B cell (primary cell): ENCODE results near the gene SHC3. TPM values are rescaled to one million over a fixed set of nuclear protein-coding genes. Genes with fewer than 3 reads are reported as not detected.
"Not testable (repeated sequence)": the region's sequence is repeated elsewhere in the genome, so short reads cannot be mapped to it uniquely, and the experiment has no call there.

Source experiments
- ATAC-seq: fragments of 200-7000 bp; cut with Tn5 transposase; one replicate; pipeline ENCODE4 v1.10.0; 2021; ENCODE audit warnings: low read depth, mild to moderate bottlenecking, moderate number of reproducible peaks, moderate library complexity
- CTCF ChIA-PET: fragments of 350-600 bp; sonication (Branson Sonifier 250); formaldehyde crosslinking; loops from one replicate; lab custom pipeline; 2021; ENCODE audit warnings: antibody characterized with exemption, inconsistent platforms; lab: Charles Lee
- POLR2A ChIA-PET: fragments of 350-600 bp; sonication (Branson Sonifier 250); formaldehyde crosslinking; loops from one replicate; lab custom pipeline; 2021; ENCODE audit warnings: antibody characterized with exemption; lab: Charles Lee
- DNase-seq: peaks from one replicate; pipeline ENCODE4 v3.0.0; 2013
- H2AFZ ChIP-seq: 2 replicates; pipeline ENCODE4 v1.6.1; 2012; ENCODE audit warnings: mild to moderate bottlenecking, low read depth, low read length; ENCODE audit not compliant: insufficient read depth, poor library complexity, severe bottlenecking
- H3K27ac ChIP-seq, 2 donors: 1 replicate in 1 of 2; 2 replicates in 1 of 2; pipeline ENCODE4 v1.5.1; 2012 to 2013; ENCODE audit warnings: low read length in 2 of 2, mild to moderate bottlenecking in 2 of 2, moderate library complexity in 1 of 2
- H3K27me3 ChIP-seq, 4 experiments: fragments of 200-600 bp in 1 of 4; sonication (generic) in 1 of 4; replicated peaks in 1 of 4; 1 replicate in 2 of 4; 2 replicates in 2 of 4; pipeline versions ENCODE4 v1.6.1 to v1.7.0; 2013 to 2016; ENCODE audit warnings: low read length in 3 of 4, mild to moderate bottlenecking in 2 of 4, mixed read lengths in 1 of 4, moderate library complexity in 1 of 4; ENCODE audit not compliant: insufficient read depth in 4 of 4, control insufficient read depth in 3 of 4; ENCODE audit errors: control extremely low read depth in 1 of 4
- H3K36me3 ChIP-seq, 2 experiments: replicated peaks in 1 of 2; 1 replicate in 1 of 2; 2 replicates in 1 of 2; pipeline versions ENCODE4 v1.6.1 to v1.7.1; 2013; ENCODE audit warnings: low read length in 1 of 2; ENCODE audit not compliant: insufficient read depth in 2 of 2, control insufficient read depth in 1 of 2; ENCODE audit errors: control extremely low read depth in 1 of 2, extremely low read depth in 1 of 2
- H3K4me1 ChIP-seq, 2 donors: fragments of 200-600 bp in 1 of 2; sonication (generic) in 1 of 2; 1 replicate in 1 of 2; 2 replicates in 1 of 2; pipeline versions ENCODE4 v1.5.1 to v1.6.1; 2013 to 2017; ENCODE audit warnings: low read length in 2 of 2; ENCODE audit not compliant: control insufficient read depth in 2 of 2, insufficient read depth in 2 of 2
- H3K4me2 ChIP-seq: replicated peaks from 2 replicates; pipeline ENCODE3; 2012; ENCODE audit warnings: mild to moderate bottlenecking, low read depth, low read length; ENCODE audit not compliant: poor library complexity, severe bottlenecking
- H3K4me3 ChIP-seq, 5 experiments: fragments of 200-600 bp in 1 of 5; sonication (generic) in 1 of 5; 1 replicate in 3 of 5; 2 replicates in 2 of 5; pipeline versions ENCODE4 v1.5.1 to v1.7.0; 2011 to 2016; ENCODE audit warnings: low read length in 4 of 5, mild to moderate bottlenecking in 4 of 5, low read depth in 2 of 5, control low read depth in 1 of 5, moderate library complexity in 1 of 5; ENCODE audit not compliant: insufficient read depth in 1 of 5; ENCODE audit errors: control extremely low read depth in 1 of 5, extremely low read depth in 1 of 5
- H3K79me2 ChIP-seq: fragments of 200-600 bp; sonication (generic); one replicate; pipeline ENCODE4 v1.6.0; 2016; ENCODE audit warnings: low read length; ENCODE audit not compliant: control insufficient read depth, insufficient read depth
- H3K9ac ChIP-seq: fragments of 200-600 bp; sonication (generic); 2 replicates; pipeline ENCODE4 v1.6.1; 2017; ENCODE audit warnings: mild to moderate bottlenecking, low read length, moderate library complexity
- H3K9me3 ChIP-seq, 3 donors: one replicate each; pipeline versions ENCODE4 v1.6.1 to v1.7.1; 2013; ENCODE audit warnings: low read length in 2 of 3; ENCODE audit not compliant: control insufficient read depth in 2 of 3, insufficient read depth in 1 of 3; ENCODE audit errors: control extremely low read depth in 1 of 3
- H4K20me1 ChIP-seq: 2 replicates; pipeline ENCODE4 v1.6.0; 2012; ENCODE audit warnings: mild to moderate bottlenecking, low read length; ENCODE audit not compliant: insufficient read depth, control insufficient read depth, poor library complexity, severe bottlenecking
- H3K27ac Mint-ChIP-seq: one replicate; pipeline ENCODE4 v1.8.0; 2021; ENCODE audit warnings: mixed read lengths
- H3K27me3 Mint-ChIP-seq: one replicate; pipeline ENCODE4 v1.8.0; 2021; ENCODE audit warnings: mixed read lengths
- H3K4me1 Mint-ChIP-seq: one replicate; pipeline ENCODE4 v1.8.0; 2021; ENCODE audit warnings: mixed read lengths
- H3K4me3 Mint-ChIP-seq: one replicate; pipeline ENCODE4 v1.8.0; 2021; ENCODE audit warnings: mixed read lengths
- H3K9me3 Mint-ChIP-seq: one replicate; pipeline ENCODE4 v1.8.0; 2022; ENCODE audit warnings: mixed read lengths; ENCODE audit not compliant: insufficient read depth
- EZH2 ChIP-seq: IDR thresholded peaks from 2 replicates; pipeline ENCODE4 v1.6.1; 2012; ENCODE audit warnings: borderline replicate concordance, low read depth, mild to moderate bottlenecking, moderate library complexity, low read length; ENCODE audit not compliant: insufficient read depth, poor library complexity, severe bottlenecking
- WGBS: methylation state at CpG from one replicate; pipeline ENCODE4 v1.1.5; 2013; ENCODE audit warnings: missing lambda C conversion rate; ENCODE audit not compliant: insufficient coverage; 5-methylcytosine and 5-hydroxymethylcytosine counted together
- intact Hi-C: fragments of 100-400 bp; cut with micrococcal nuclease; formaldehyde crosslinking; loops from one replicate; pipeline ENCODE4 v1.10.0; 2022
- polyA plus RNA-seq: library from polyadenylated mRNA; depleted of rRNA; stranded (reverse); fragments of >200 nt; gene quantifications from 2 replicates; pipeline ENCODE4 v1.2.3, GENCODE V29; 2012
- total RNA-seq, 2 donors: library from RNA; stranded (reverse); fragments of 120-200 nt in 1 of 2; gene quantifications; 1 replicate in 1 of 2; 2 replicates in 1 of 2; pipeline versions ENCODE4 v1.2.3 to v1.2.4, GENCODE V29; 2013 to 2022
- TF ChIP-seq, protein P1 (sequence below): fragments of 200-600 bp; IDR thresholded peaks from one replicate; pipeline ENCODE4 v1.8.0; 2022; ENCODE audit warnings: antibody characterized with exemption, mild to moderate bottlenecking

Gene SHC3
- total and polyA plus RNA-seq, 2 donors (not counting 1 experiment from before 2014, with no cell fraction given): 0.03 TPM; not detected in 1

DNA sequence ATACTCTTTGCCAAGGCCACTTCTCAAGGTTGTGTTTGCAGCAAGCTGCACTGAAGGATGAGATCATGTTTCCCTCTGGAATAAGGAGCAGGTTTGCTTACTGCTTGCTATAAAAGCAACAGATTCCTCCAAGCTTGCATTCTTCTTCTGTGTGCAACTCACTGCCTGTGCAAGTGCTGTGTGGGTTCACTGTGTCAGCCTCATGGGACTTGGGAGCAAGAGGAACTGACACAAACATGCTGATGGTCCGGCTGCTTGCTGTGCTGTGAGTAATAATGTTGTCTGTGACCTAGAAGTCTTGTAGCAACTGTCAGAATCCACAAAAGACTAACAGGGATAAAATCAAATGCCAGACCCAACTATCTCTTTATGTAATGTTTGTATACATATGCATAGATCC lies 33.6 kb upstream of the SHC3 start:
- CTCF ChIA-PET: no interaction called here
- H3K4me3 Mint-ChIP-seq: no peak overlapping the region
- WGBS: no CpG with 5 or more reads among the region's 1 CpG

GRCh38 chr9:89209311-89209710 lies 30.7 kb upstream of the SHC3 start:
- H3K4me1 ChIP-seq, H3K27ac Mint-ChIP-seq, H3K9me3 Mint-ChIP-seq, CTCF ChIA-PET, H3K9me3 ChIP-seq, DNase-seq, ATAC-seq, H2AFZ ChIP-seq, POLR2A ChIA-PET, H3K27me3 ChIP-seq, H3K4me2 ChIP-seq, H3K4me3 Mint-ChIP-seq, H3K27ac ChIP-seq, H4K20me1 ChIP-seq, H3K79me2 ChIP-seq, intact Hi-C loops, H3K9ac ChIP-seq, H3K4me3 ChIP-seq, H3K36me3 ChIP-seq, H3K4me1 Mint-ChIP-seq: not testable (repeated sequence)
- 95% methylated on average over 18 of the region's 21 CpGs for WGBS
- H3K27me3 Mint-ChIP-seq: peaks cover 12% of the 10 kb centered on the region

More for the DNA sequence above, 33.6 kb upstream of the SHC3 start:
- H3K4me1 Mint-ChIP-seq: no peaks in the 10 kb centered on the region
- POLR2A ChIA-PET: no interaction called here
- ATAC-seq (no peak), DNase-seq (no peak)
- Histone ChIP-seq H3K9ac (no peak overlapping the region), H3K27me3 (no peaks in the 10 kb centered on the region), H2AFZ (no peak overlapping the region), H3K79me2 (no peaks in the 10 kb centered on the region), H3K27ac (no peak overlapping the region), H3K9me3 (no peaks in the 10 kb centered on the region), H3K36me3 (no peaks in the 10 kb centered on the region), H3K4me2 (no peak overlapping the region), H3K4me3 (no peak overlapping the region), H3K4me1 (no peaks in the 10 kb centered on the region), H4K20me1 (no peaks in the 10 kb centered on the region)
- TF ChIP-seq EZH2: no peak
- TF ChIP-seq, protein P1, sequence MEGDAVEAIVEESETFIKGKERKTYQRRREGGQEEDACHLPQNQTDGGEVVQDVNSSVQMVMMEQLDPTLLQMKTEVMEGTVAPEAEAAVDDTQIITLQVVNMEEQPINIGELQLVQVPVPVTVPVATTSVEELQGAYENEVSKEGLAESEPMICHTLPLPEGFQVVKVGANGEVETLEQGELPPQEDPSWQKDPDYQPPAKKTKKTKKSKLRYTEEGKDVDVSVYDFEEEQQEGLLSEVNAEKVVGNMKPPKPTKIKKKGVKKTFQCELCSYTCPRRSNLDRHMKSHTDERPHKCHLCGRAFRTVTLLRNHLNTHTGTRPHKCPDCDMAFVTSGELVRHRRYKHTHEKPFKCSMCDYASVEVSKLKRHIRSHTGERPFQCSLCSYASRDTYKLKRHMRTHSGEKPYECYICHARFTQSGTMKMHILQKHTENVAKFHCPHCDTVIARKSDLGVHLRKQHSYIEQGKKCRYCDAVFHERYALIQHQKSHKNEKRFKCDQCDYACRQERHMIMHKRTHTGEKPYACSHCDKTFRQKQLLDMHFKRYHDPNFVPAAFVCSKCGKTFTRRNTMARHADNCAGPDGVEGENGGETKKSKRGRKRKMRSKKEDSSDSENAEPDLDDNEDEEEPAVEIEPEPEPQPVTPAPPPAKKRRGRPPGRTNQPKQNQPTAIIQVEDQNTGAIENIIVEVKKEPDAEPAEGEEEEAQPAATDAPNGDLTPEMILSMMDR: no peak
- H3K27me3 Mint-ChIP-seq: peaks cover 10% of the 10 kb centered on the region
- no peaks in the 10 kb centered on the region for H3K9me3 Mint-ChIP-seq
- no peak overlapping the region for H3K27ac Mint-ChIP-seq
- intact Hi-C loops: no loop called here
